Measurements from ENCODE around the gene LOXL3.

LOXL3 gene

DNA sequence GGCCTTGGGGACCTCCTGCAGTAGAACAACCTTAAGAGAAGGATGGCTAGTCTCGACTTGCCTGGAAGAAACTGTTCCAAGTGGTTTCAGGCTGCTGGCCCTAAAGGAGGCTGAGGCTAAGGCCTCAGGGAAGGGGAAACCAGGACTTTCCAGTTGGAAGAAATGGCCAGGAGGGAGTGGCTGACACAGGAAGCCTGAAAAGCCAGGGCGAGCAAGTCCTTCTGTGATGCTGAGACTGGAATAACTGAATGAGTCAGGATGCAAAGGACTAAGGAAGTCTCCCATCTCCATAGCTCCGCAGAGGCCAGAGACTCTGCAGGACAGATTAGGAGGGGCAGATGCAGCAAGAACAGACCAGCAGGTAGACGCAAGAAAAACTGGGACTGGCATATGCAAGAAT is 16.6 kb downstream of the LOXL3 start:
- Histone ChIP-seq H3K4me1 (ENCODE audit: insufficient read depth, low read length, poor library complexity, severe bottlenecking) (peaks cover under 1% of the 10 kb centered on the region), H3K79me2 (ENCODE audit: insufficient read depth, low read length) (no peaks in the 10 kb centered on the region; the same call in 1 of the 2 replicates), H3K36me3 (ENCODE audit: insufficient read depth, low read length) (peaks cover 3% of the 10 kb centered on the region; the same call in 1 of the 2 replicates), H3K9me2 (replicated peaks; ENCODE audit: low read depth, low read length) (no peaks in the 10 kb centered on the region), H3K9me3 (ENCODE audit: insufficient read depth, low read depth, low read length) (no peaks in the 10 kb centered on the region), H2AFZ (ENCODE audit: low read length) (no peak overlapping the region), H3K9ac (ENCODE audit: low read depth, low read length, poor library complexity, severe bottlenecking) (no peak overlapping the region), H3K4me2 (ENCODE audit: low read depth, low read length, poor library complexity, severe bottlenecking) (no peak overlapping the region), H3F3A (ENCODE audit: low read depth) (no peaks in the 10 kb centered on the region), H3K27me3 (ENCODE audit: insufficient read depth, low read length, poor library complexity, severe bottlenecking) (no peaks in the 10 kb centered on the region), H3K4me3 (ENCODE audit: low read length, poor library complexity, severe bottlenecking) (no peak overlapping the region), H4K20me1 (ENCODE audit: insufficient read depth, low read length, poor library complexity, severe bottlenecking) (peaks cover 4% of the 10 kb centered on the region)
- TF ChIP-seq, protein P1, sequence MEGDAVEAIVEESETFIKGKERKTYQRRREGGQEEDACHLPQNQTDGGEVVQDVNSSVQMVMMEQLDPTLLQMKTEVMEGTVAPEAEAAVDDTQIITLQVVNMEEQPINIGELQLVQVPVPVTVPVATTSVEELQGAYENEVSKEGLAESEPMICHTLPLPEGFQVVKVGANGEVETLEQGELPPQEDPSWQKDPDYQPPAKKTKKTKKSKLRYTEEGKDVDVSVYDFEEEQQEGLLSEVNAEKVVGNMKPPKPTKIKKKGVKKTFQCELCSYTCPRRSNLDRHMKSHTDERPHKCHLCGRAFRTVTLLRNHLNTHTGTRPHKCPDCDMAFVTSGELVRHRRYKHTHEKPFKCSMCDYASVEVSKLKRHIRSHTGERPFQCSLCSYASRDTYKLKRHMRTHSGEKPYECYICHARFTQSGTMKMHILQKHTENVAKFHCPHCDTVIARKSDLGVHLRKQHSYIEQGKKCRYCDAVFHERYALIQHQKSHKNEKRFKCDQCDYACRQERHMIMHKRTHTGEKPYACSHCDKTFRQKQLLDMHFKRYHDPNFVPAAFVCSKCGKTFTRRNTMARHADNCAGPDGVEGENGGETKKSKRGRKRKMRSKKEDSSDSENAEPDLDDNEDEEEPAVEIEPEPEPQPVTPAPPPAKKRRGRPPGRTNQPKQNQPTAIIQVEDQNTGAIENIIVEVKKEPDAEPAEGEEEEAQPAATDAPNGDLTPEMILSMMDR (conservative IDR thresholded peaks at IDR 0.05; ENCODE audit: low read length) = no peak
- no peak for TF ChIP-seq EZH2phosphoT487 (IDR thresholded peaks at IDR 0.05; ENCODE audit: borderline replicate concordance)

DNA sequence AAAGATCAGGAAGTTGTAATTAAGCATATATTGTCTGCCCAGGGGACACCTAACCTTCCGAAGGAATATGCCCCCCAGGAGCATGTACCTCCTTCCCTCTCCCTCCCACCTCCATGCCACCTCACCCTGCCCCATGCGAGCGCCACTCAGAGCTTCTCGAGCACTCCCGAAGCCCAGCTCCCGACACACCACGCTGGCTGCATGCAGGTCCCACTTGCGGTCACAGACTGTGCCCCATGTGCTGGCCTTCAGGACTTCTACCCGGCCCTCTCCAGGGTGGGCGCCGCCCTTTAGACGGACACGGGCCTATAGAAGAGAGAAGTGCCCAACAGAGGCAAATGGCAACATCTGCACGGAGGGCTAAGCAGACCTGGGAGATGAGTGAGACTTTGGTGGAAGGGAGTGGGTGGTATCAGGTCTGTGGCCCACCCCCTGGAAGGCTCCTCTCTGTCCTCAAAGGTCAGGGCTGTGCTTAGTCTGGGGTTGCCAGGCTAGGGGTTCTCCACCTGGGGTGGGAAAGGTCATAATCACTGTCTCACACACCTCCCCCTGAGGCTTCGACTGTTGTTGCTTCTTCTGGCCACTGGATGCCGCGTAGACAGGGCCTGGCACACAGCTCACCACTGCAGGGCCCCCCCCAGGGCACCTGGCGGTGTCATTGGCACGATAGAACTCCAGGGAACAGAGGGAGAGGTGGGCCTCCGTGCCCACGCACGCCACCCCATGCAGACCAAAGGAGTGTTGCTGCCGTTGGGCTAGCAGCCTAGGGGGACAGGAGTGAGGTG is 17.4 kb downstream of the LOXL3 start:
- peaks cover 3% of the 10 kb centered on the region; the same call in 1 of the 2 replicates for H3K36me3 ChIP-seq (ENCODE audit: insufficient read depth, low read length)
- H3K9ac ChIP-seq (ENCODE audit: low read depth, low read length, poor library complexity, severe bottlenecking) = no peak overlapping the region
- peaks cover 8% of the 10 kb centered on the region for H3K79me2 ChIP-seq (ENCODE audit: insufficient read depth, low read length)
- no peaks in the 10 kb centered on the region for H3K9me2 ChIP-seq (replicated peaks; ENCODE audit: low read depth, low read length)
- H3K4me3 ChIP-seq (ENCODE audit: low read length, poor library complexity, severe bottlenecking) = no peak overlapping the region
- H3K27me3 ChIP-seq (ENCODE audit: insufficient read depth, low read length, poor library complexity, severe bottlenecking) = no peaks in the 10 kb centered on the region
- TF ChIP-seq EZH2phosphoT487 (IDR thresholded peaks at IDR 0.05; ENCODE audit: borderline replicate concordance) = no peak
- TF ChIP-seq, protein P1 (conservative IDR thresholded peaks at IDR 0.05; ENCODE audit: low read length) = no peak
- H2AFZ ChIP-seq (ENCODE audit: low read length) = no peak overlapping the region
- H3F3A ChIP-seq (ENCODE audit: low read depth) = no peaks in the 10 kb centered on the region
- H4K20me1 ChIP-seq (ENCODE audit: insufficient read depth, low read length, poor library complexity, severe bottlenecking) = peaks cover 4% of the 10 kb centered on the region
- peaks cover 8% of the 10 kb centered on the region for H3K4me1 ChIP-seq (ENCODE audit: insufficient read depth, low read length, poor library complexity, severe bottlenecking)
- no peak overlapping the region for H3K4me2 ChIP-seq (ENCODE audit: low read depth, low read length, poor library complexity, severe bottlenecking)
- H3K9me3 ChIP-seq (ENCODE audit: insufficient read depth, low read depth, low read length) = no peaks in the 10 kb centered on the region

GRCh38 chr2:74535440-74535965 is 18.2 kb downstream of the LOXL3 start:
- no peaks in the 10 kb centered on the region for H3K9me2 ChIP-seq (replicated peaks; ENCODE audit: low read depth, low read length)
- H3K36me3 ChIP-seq (ENCODE audit: insufficient read depth, low read length) = peaks cover 3% of the 10 kb centered on the region; the same call in 1 of the 2 replicates
- TF ChIP-seq EZH2phosphoT487 (IDR thresholded peaks at IDR 0.05; ENCODE audit: borderline replicate concordance) = no peak
- TF ChIP-seq, protein P1 (conservative IDR thresholded peaks at IDR 0.05; ENCODE audit: low read length) = no peak
- H3F3A ChIP-seq (ENCODE audit: low read depth) = no peaks in the 10 kb centered on the region
- no peaks in the 10 kb centered on the region for H3K9me3 ChIP-seq (ENCODE audit: insufficient read depth, low read depth, low read length)
- H3K4me3 ChIP-seq (ENCODE audit: low read length, poor library complexity, severe bottlenecking) = no peak overlapping the region
- H3K4me2 ChIP-seq (ENCODE audit: low read depth, low read length, poor library complexity, severe bottlenecking) = no peak overlapping the region
- peaks cover 16% of the 10 kb centered on the region for H3K79me2 ChIP-seq (ENCODE audit: insufficient read depth, low read length)
- no peak overlapping the region for H2AFZ ChIP-seq (ENCODE audit: low read length)
- no peak overlapping the region for H3K9ac ChIP-seq (ENCODE audit: low read depth, low read length, poor library complexity, severe bottlenecking)
- H4K20me1 ChIP-seq (ENCODE audit: insufficient read depth, low read length, poor library complexity, severe bottlenecking) = peaks cover 4% of the 10 kb centered on the region
- H3K4me1 ChIP-seq (ENCODE audit: insufficient read depth, low read length, poor library complexity, severe bottlenecking) = peaks cover 16% of the 10 kb centered on the region
- no peaks in the 10 kb centered on the region for H3K27me3 ChIP-seq (ENCODE audit: insufficient read depth, low read length, poor library complexity, severe bottlenecking)

All from Loucy (cell line).